GM20000 (cell line): Measurements from ENCODE around the gene CLTB.
"Not testable (repeated sequence)": the region's sequence is repeated elsewhere in the genome, so short reads cannot be mapped to it uniquely, and the experiment has no call there.

ENCODE experiments used
- DNase-seq: peaks from one replicate; pipeline ENCODE4 v3.0.0; 2012; ENCODE audit warnings: low spot score
- TF ChIP-seq, protein P1 (sequence below): IDR thresholded peaks from 2 replicates; pipeline ENCODE4 v1.5.1; 2012; ENCODE audit warnings: mild to moderate bottlenecking, control low read depth; ENCODE audit errors: extremely low read depth, missing control alignments

Gene CLTB

DNA sequence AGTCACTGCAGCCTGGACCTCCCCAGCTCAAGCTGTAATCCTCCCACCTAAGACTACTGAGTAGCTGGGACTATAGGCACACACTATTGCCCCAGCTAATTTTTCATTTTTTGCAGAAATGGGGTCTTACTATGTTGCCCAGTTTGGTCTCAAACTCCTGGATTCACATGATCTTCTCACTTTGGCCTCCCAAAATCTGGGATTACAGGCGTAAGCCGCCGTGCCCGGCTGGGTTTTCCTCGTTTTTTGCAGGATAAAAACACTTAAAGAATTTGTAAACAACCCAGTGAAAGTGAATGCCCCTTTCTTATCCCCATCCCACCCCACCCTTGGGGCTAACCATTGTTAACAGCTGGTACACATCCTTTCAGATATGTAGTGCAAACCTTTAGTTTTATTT, 7.7 kb downstream of the CLTB start:
- TF ChIP-seq, protein P1, sequence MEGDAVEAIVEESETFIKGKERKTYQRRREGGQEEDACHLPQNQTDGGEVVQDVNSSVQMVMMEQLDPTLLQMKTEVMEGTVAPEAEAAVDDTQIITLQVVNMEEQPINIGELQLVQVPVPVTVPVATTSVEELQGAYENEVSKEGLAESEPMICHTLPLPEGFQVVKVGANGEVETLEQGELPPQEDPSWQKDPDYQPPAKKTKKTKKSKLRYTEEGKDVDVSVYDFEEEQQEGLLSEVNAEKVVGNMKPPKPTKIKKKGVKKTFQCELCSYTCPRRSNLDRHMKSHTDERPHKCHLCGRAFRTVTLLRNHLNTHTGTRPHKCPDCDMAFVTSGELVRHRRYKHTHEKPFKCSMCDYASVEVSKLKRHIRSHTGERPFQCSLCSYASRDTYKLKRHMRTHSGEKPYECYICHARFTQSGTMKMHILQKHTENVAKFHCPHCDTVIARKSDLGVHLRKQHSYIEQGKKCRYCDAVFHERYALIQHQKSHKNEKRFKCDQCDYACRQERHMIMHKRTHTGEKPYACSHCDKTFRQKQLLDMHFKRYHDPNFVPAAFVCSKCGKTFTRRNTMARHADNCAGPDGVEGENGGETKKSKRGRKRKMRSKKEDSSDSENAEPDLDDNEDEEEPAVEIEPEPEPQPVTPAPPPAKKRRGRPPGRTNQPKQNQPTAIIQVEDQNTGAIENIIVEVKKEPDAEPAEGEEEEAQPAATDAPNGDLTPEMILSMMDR: no peak
- DNase-seq: no peak

DNA sequence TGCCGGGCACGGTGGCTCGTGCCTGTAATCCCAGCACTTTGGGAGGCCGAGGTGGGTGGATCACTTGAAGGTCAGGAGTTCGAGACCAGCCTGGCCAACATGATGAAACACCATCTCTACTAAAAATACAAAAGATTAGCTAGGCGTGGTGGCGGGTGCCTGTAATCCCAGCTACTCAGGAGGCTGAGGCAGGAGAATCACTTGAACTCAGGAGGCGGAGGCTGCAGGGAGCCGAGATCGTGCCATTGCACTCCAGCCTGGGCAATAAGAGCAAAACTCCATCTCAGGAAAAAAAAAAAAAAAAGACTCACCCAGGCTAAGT, 8.1 kb downstream of the CLTB start:
- DNase-seq: not testable (repeated sequence)

DNA sequence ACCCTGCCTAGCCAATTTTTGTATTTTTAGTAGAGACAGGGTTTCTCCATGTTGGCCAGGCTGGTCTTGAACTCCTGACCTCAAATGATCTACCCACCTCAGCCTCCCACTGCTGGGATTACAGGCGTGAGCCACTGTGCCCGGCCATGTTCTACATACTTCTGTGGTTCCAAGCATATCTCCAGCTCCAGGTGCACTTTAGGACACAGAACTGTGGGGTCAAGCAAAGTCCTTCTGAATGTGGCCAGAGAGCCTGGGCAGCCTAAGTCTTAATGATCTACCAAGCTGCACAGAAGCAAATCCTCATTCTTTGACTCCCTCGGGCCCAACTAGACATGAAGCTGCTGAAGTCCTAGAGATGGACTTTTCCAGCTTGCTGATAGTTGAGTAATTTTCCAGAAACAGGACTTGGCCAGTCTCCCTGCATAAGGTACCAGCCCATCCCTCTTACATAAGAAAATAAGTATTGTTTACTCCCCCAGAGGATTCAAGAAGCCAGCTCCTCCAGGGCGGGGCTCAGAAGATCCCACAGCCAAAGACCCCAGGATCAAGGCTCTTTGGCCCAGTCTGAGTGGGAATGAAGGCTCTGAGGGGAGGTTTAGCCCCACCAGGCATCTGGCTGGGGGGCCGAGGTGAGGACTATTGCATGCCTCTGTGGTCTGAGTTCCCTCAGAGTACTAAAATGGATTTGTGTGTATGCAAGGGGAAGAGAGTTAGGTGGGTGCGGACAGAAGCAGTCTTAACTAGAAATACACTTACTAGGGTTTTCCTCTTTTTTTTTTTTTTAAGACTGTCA, 8.7 kb downstream of the CLTB start:
- no peak for DNase-seq
- TF ChIP-seq, protein P1: no peak

DNA sequence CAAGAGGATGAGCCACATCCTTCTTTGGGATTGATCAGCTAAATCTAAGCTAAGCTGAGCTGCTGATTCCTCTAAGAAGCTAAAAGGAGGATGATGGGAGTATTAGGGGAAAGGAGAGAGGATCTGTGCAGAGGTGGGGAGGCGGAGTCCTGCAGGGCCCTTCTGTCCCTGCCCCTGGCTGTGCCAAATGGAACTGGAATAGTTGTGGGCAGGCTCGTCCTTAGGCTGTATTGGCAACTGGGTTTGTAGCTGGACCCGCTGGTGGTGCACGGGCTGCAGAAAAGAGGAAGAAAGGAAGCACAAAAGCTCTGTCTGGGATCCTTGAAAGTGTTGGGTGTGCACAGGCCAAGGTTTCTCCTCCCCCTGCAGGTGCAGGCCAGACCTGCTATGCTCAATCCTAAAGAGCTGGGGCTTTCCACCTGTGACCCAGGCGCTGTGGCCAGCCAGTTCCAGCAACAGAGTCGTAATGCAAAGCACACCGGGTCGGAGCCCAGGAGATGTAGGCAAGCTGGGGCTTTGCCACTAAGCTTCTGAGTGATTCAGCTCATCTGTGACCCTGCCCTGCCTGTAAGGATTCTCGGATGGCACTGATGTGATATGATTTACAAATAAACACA, 9.8 kb downstream of the CLTB start:
- TF ChIP-seq, protein P1: no peak
- DNase-seq: no peak

DNA sequence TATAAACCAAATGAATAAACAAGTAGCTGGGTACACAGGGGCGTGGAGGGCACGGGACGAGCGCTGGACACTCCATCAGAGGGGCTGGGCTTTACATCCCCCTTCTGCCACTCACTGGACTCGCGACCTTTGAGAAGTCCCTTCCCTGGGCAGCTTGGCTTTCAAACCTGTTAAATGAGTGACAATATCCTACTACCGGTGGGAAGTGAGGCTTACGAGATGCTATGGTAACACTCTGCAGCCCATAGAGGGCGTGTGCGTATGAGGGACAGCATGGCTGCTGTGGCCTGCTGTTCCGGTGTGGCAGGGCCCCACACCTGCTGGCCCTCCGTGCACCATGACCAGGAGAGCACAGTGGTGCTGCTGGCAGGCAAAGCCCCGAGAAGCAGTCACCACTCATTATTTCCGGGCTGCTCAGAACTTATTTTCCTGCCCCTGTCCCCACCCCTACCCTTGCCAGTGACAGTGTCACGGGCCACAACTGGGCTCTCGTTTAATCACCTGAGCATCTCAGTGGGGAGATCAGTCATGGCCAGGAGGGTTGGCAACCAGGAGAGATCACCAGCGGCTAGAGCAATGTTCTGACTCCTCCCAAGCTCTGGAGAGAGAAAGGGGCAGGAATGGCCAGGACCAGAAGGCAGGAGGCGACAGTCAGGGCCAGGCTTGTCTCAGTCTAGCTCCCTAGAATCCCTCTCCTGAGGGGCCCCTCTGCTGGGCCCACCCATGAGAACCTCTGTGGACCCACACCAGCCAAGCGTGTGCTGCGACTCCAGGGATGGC, 10.5 kb downstream of the CLTB start:
- TF ChIP-seq, protein P1: no peak
- DNase-seq: no peak

DNA sequence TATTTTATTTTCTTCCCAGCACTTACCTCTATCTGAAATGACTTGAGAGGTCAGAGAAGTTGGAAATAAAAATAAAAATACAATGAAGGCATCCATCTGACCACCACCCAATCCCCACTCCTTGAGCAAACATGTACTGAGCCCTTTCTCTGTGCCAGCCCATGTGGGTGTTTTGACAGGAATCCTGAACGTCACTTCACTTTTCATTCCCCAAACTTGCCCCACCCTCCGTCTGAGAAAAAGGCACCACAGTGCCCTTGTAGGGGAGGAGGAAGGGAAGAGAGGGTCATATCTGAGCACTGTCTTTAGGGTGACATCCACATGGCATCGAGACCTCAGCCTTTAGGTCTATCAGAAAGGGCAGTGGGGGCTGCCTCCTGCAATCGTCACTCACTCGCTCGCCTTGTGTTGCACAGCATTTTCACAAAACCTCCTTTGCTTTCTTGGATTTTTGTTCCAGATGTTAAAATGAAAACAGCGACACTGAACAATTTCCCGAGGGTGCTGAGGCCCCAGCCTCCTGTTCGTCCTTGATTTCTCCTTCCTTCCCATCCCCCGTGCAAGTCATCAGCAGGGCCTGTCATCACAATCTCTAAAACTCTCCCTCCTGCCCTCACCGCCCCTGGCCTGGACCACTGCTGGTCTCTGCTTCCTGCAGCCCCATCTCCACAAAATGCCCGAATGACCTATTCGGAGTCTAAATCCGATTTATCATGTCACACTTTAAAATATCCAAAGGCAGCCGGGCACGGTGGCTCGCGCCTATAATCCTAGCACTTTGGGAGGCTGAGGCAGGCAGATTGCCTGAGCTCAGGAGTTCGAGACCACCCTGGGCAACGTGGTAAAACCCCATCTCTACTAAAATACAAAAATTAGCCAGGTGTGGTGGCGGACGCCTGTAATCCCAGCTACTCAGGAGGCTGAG, 14.8 kb downstream of the CLTB start:
- no peak for DNase-seq
- TF ChIP-seq, protein P1: no peak

DNA sequence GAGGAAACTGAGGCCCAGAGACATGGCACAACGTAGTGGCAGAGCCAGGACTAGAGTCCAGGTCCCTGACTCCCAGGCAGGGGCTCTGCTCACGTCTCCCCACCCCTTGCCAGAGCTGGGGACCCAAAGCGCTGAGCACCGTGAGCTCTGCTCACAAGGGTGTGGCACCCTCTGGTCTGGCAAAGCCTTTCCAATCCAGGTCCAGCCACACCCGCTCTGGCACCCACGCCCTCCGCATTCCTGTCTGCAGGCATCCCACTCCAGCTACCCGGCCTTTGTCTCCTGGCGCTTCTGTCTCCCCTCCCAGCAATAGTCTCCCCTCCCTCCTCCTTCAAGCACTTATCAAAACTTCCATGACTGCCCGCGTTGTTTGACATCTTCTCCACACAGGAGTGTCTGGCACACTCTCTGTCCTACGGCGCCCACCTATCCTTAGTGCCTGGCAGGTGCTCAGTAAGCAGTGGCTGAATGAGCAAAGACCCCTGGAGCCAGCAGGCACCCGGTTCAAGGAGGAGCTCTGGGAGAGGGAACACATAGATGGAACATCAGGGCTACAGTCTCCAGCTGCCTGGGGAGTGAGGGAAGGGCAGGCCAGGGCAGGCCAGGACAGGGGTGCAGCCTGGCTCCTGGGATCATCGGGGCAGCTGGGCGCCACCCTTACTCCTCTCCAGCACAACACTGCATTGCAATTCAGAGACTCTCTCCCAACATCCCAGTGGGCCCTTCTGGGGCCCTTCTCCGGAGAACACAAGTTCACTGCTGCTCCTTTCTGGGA, 15.8 kb downstream of the CLTB start:
- TF ChIP-seq, protein P1: no peak
- DNase-seq: no peak
